GM23338 (cell line): ENCODE measurements around the gene EGR2. TPM values are rescaled to one million over a fixed set of nuclear protein-coding genes. Genes with fewer than 3 reads are reported as not detected.

Experiments used
- ATAC-seq: fragments of 200-7000 bp; cut with Tn5 transposase; 3 replicates; pipeline ENCODE4 v1.9.1; 2020
- DNase-seq: peaks from one replicate; pipeline ENCODE4 v3.0.0-alpha.2; 2015; ENCODE audit warnings: low spot score
- H2AFZ ChIP-seq: fragments of 200-600 bp; sonication (generic); 2 replicates; pipeline ENCODE4 v1.8.0; 2016; ENCODE audit warnings: antibody characterized with exemption, mild to moderate bottlenecking, moderate library complexity
- H3F3A ChIP-seq: fragments of 200-600 bp; sonication (generic); replicated peaks from 2 replicates; pipeline ENCODE4 v1.8.0; 2017; ENCODE audit warnings: antibody characterized with exemption, mixed run types, low read depth
- H3K27ac ChIP-seq: fragments of 200-600 bp; sonication (generic); 2 replicates; pipeline ENCODE4 v1.6.1; 2016; ENCODE audit warnings: low read depth
- H3K27me3 ChIP-seq: fragments of 200-600 bp; sonication (generic); 2 replicates; pipeline ENCODE4 v1.8.0; 2016; ENCODE audit warnings: mild to moderate bottlenecking, mixed run types, moderate library complexity; ENCODE audit not compliant: insufficient read depth
- H3K36me3 ChIP-seq: fragments of 200-600 bp; sonication (generic); 2 replicates; pipeline ENCODE4 v1.8.0; 2016; ENCODE audit warnings: mild to moderate bottlenecking; ENCODE audit not compliant: insufficient read depth
- H3K4me1 ChIP-seq: fragments of 200-600 bp; sonication (generic); 2 replicates; pipeline ENCODE4 v1.8.0; 2016; ENCODE audit warnings: mild to moderate bottlenecking, moderate library complexity; ENCODE audit not compliant: insufficient read depth
- H3K4me2 ChIP-seq: fragments of 200-600 bp; sonication (generic); 2 replicates; pipeline ENCODE4 v1.7.1; 2017; ENCODE audit warnings: mixed run types
- H3K4me3 ChIP-seq: fragments of 200-600 bp; sonication (generic); 2 replicates; pipeline ENCODE4 v1.6.1; 2016; ENCODE audit warnings: mixed run types
- H3K79me2 ChIP-seq: fragments of 200-600 bp; sonication (generic); replicated peaks from 2 replicates; pipeline ENCODE4 v1.8.0; 2017; ENCODE audit warnings: mild to moderate bottlenecking; ENCODE audit not compliant: insufficient read depth
- H3K9me2 ChIP-seq: fragments of 200-600 bp; sonication (generic); 2 replicates; pipeline ENCODE4 v1.8.0; 2017; ENCODE audit not compliant: insufficient read depth
- H4K20me1 ChIP-seq: fragments of 200-600 bp; sonication (generic); replicated peaks from 2 replicates; pipeline ENCODE4 v1.8.0; 2017; ENCODE audit warnings: mild to moderate bottlenecking; ENCODE audit not compliant: insufficient read depth
- H3K27ac Mint-ChIP-seq: 2 replicates; pipeline ENCODE4 v1.8.0; 2020; ENCODE audit warnings: inconsistent platforms, mild to moderate bottlenecking, moderate library complexity, mixed read lengths
- H3K27me3 Mint-ChIP-seq: 3 replicates; pipeline ENCODE4 v1.8.0; 2022; ENCODE audit warnings: low read depth, mild to moderate bottlenecking, moderate library complexity, mixed read lengths, inconsistent platforms; ENCODE audit not compliant: insufficient read depth, poor library complexity
- H3K36me3 Mint-ChIP-seq: 3 replicates; pipeline ENCODE4 v1.8.0; 2021; ENCODE audit warnings: low read depth, mild to moderate bottlenecking, inconsistent platforms, moderate library complexity, mixed read lengths
- H3K4me1 Mint-ChIP-seq: 3 replicates; pipeline ENCODE4 v1.8.0; 2020; ENCODE audit warnings: mild to moderate bottlenecking, inconsistent platforms, mixed read lengths
- H3K4me3 Mint-ChIP-seq: 3 replicates; pipeline ENCODE4 v1.8.0; 2021; ENCODE audit warnings: moderate library complexity, mild to moderate bottlenecking, inconsistent platforms, mixed read lengths
- H3K9me3 Mint-ChIP-seq: 3 replicates; pipeline ENCODE4 v1.8.0; 2020; ENCODE audit warnings: moderate library complexity, mild to moderate bottlenecking, inconsistent platforms, mixed read lengths
- CREB1 ChIP-seq: fragments of 250-450 bp; sonication (Bioruptor Pico); IDR thresholded peaks from 2 replicates; pipeline ENCODE4 v1.5.0; 2020; ENCODE audit warnings: low read depth, mild to moderate bottlenecking, moderate library complexity
- EZH2 ChIP-seq: fragments of 200-600 bp; sonication (generic); IDR thresholded peaks from one replicate; pipeline ENCODE4 v1.8.0; 2017; ENCODE audit warnings: antibody characterized with exemption, mild to moderate bottlenecking, low read depth; ENCODE audit not compliant: unreplicated experiment
- EZH2phosphoT487 ChIP-seq: fragments of 200-600 bp; sonication (generic); IDR thresholded peaks from one replicate; pipeline ENCODE4 v1.8.1; 2018; ENCODE audit warnings: antibody characterized with exemption; ENCODE audit not compliant: unreplicated experiment
- NANOG ChIP-seq: IDR thresholded peaks from 2 replicates; pipeline ENCODE4 v1.6.1; 2016; ENCODE audit warnings: antibody characterized with exemption, borderline replicate concordance
- REST ChIP-seq: IDR thresholded peaks from one replicate; pipeline ENCODE4 v1.6.1; 2018; ENCODE audit warnings: antibody characterized with exemption; ENCODE audit not compliant: unreplicated experiment
- ZNF114 ChIP-seq: fragments of 250-450 bp; sonication (Bioruptor Pico); IDR thresholded peaks from 2 replicates; pipeline ENCODE4 v1.5.0; 2020; ENCODE audit warnings: mild to moderate bottlenecking, moderate library complexity
- ZNF331 ChIP-seq: fragments of 250-450 bp; sonication (Bioruptor Pico); IDR thresholded peaks from 2 replicates; pipeline ENCODE4 v1.5.0; 2020; ENCODE audit warnings: low read depth, mild to moderate bottlenecking, moderate library complexity
- polyA plus RNA-seq: library from polyadenylated mRNA; unstranded; fragments of >200 nt; fragmentation: Nextera tagmentation; extraction: Ambion mirVana; gene quantifications from 2 replicates; pipeline ENCODE4 v1.2.1, GENCODE V29; 2016
- total RNA-seq: library from RNA; depleted of rRNA; stranded (reverse); fragments of >200 nt; shearing (Covaris generic); gene quantifications from 2 replicates; pipeline ENCODE4 v1.2.3, GENCODE V29; 2014
- TF ChIP-seq, protein P1 (sequence below), 2 experiments: fragments of 200-600 bp in 1 of 2; sonication (generic) in 1 of 2; conservative IDR thresholded peaks; 2 replicates each; pipeline versions ENCODE4 v1.5.1 to v1.6.1; 2016 to 2017; ENCODE audit warnings: antibody characterized with exemption in 2 of 2, low read depth in 2 of 2, mild to moderate bottlenecking in 2 of 2, moderate library complexity in 1 of 2
- TF ChIP-seq, protein P2 (sequence below): IDR thresholded peaks from 2 replicates; pipeline ENCODE4 v1.6.1; 2016; ENCODE audit warnings: antibody characterized with exemption

Gene EGR2
- total and polyA plus RNA-seq, 2 experiments from 2014 or later, result 2.3 to 3.5 TPM

GRCh38 chr10:62818426-62819011 lies 2.4 kb upstream of the EGR2 start:
- no peaks in the 10 kb centered on the region for H3K36me3 ChIP-seq
- Mint-ChIP-seq H3K27ac (no peak overlapping the region), H3K9me3 (peaks cover 3% of the 10 kb centered on the region), H3K36me3 (no peaks in the 10 kb centered on the region; the same call in 2 of the 3 replicates), H3K4me3 (peak overlapping the region; percentile 65), H3K4me1 (peaks cover 22% of the 10 kb centered on the region), H3K27me3 (peaks cover 64% of the 10 kb centered on the region)
- H3F3A ChIP-seq, result peaks cover 10% of the 10 kb centered on the region
- H3K4me2 ChIP-seq, result peak overlapping the region; percentile 88
- no peaks in the 10 kb centered on the region for H4K20me1 ChIP-seq
- H3K4me3 ChIP-seq, result peak overlapping the region; percentile 66
- H3K4me1 ChIP-seq, result peaks cover 7% of the 10 kb centered on the region; the same call in 1 of the 2 replicates
- H3K79me2 ChIP-seq, result no peaks in the 10 kb centered on the region
- H2AFZ ChIP-seq, result peak overlapping the region; percentile 95
- no peak overlapping the region for H3K27ac ChIP-seq
- TF ChIP-seq ZNF331 (CRISPR knock-in tag), result no peak
- TF ChIP-seq, protein P1, sequence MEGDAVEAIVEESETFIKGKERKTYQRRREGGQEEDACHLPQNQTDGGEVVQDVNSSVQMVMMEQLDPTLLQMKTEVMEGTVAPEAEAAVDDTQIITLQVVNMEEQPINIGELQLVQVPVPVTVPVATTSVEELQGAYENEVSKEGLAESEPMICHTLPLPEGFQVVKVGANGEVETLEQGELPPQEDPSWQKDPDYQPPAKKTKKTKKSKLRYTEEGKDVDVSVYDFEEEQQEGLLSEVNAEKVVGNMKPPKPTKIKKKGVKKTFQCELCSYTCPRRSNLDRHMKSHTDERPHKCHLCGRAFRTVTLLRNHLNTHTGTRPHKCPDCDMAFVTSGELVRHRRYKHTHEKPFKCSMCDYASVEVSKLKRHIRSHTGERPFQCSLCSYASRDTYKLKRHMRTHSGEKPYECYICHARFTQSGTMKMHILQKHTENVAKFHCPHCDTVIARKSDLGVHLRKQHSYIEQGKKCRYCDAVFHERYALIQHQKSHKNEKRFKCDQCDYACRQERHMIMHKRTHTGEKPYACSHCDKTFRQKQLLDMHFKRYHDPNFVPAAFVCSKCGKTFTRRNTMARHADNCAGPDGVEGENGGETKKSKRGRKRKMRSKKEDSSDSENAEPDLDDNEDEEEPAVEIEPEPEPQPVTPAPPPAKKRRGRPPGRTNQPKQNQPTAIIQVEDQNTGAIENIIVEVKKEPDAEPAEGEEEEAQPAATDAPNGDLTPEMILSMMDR (conservative IDR thresholded peaks at IDR 0.05; ENCODE audit: low read depth in 2 of 2), result peak in 1 of 2 experiments; percentile 38; a peak in 1 of 4 replicates
- TF ChIP-seq EZH2, result peak; percentile 35
- DNase-seq (peak; percentile 73), ATAC-seq (peak; percentile 9)
- no peaks in the 10 kb centered on the region for H3K9me2 ChIP-seq
- peaks cover 70% of the 10 kb centered on the region for H3K27me3 ChIP-seq

DNA sequence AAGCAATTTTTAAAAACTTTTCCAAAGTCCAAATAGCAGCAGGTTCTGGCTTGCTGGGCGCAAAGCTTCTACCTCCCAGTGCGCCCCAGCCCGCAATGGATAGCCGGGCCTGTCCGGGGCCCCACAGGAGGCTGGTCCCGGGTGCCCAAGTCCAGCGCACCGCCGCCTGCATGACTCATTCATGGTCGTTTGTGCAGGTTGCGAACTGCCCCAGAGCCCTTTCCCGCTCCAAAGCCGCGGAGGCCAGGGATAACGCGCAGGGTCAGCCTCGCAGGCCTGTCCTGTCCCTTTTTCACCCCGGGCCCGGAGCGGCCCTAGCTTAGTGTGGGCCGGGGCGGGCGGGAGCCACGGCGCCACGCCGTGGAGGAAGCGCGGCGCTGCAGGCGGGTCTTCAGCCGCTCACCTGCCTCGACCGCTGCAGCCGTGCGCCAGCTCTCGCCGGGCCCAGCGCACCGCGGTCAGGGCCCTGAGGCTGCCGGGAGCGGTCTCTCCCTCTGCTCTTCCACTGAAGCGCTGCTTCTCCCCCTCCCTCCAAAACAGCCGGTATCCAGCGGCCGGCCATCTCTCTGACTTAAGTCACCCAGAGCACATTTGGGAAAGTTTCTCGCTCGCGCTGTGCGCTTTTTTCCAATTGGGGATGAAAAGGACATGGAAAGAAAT lies 1.7 kb upstream of the EGR2 start:
- Histone ChIP-seq H2AFZ (peak overlapping the region; percentile 95), H3F3A (peaks cover 10% of the 10 kb centered on the region), H3K27ac (no peak overlapping the region), H3K4me3 (peak overlapping the region; percentile 66), H3K4me1 (peaks cover 7% of the 10 kb centered on the region; the same call in 1 of the 2 replicates), H4K20me1 (no peaks in the 10 kb centered on the region), H3K4me2 (peak overlapping the region; percentile 88), H3K9me2 (no peaks in the 10 kb centered on the region), H3K27me3 (peaks cover 76% of the 10 kb centered on the region), H3K79me2 (no peaks in the 10 kb centered on the region), H3K36me3 (no peaks in the 10 kb centered on the region)
- H3K9me3 Mint-ChIP-seq, result peaks cover 3% of the 10 kb centered on the region
- no peaks in the 10 kb centered on the region; the same call in 2 of the 3 replicates for H3K36me3 Mint-ChIP-seq
- TF ChIP-seq ZNF114 (CRISPR knock-in tag) (no peak), CREB1 (CRISPR knock-in tag) (no peak), NANOG (no peak), REST (no peak), ZNF331 (CRISPR knock-in tag) (no peak), EZH2 (peak; percentile 73), EZH2phosphoT487 (no peak)
- TF ChIP-seq, protein P2, sequence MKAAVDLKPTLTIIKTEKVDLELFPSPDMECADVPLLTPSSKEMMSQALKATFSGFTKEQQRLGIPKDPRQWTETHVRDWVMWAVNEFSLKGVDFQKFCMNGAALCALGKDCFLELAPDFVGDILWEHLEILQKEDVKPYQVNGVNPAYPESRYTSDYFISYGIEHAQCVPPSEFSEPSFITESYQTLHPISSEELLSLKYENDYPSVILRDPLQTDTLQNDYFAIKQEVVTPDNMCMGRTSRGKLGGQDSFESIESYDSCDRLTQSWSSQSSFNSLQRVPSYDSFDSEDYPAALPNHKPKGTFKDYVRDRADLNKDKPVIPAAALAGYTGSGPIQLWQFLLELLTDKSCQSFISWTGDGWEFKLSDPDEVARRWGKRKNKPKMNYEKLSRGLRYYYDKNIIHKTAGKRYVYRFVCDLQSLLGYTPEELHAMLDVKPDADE, result no peak
- TF ChIP-seq, protein P1 (conservative IDR thresholded peaks at IDR 0.05; ENCODE audit: low read depth in 2 of 2), result peak; percentile 42 to 82
- peaks cover 70% of the 10 kb centered on the region for H3K27me3 Mint-ChIP-seq
- DNase-seq (peak; percentile 89), ATAC-seq (peak; percentile 65)
- peak overlapping the region; percentile 82 for H3K4me3 Mint-ChIP-seq
- H3K4me1 Mint-ChIP-seq, result peaks cover 22% of the 10 kb centered on the region
- no peak overlapping the region for H3K27ac Mint-ChIP-seq
